ENCODE data around the gene OPA3. TPM values are rescaled to one million over a fixed set of nuclear protein-coding genes. Genes with fewer than 3 reads are reported as not detected.
"Not testable (repeated sequence)": the region's sequence is repeated elsewhere in the genome, so short reads cannot be mapped to it uniquely, and the experiment has no call there.

OPA3 gene
- total RNA-seq (2014; rRNA removed; shearing (Covaris generic)): 8.6 and 9.9 TPM in 2 replicates

DNA sequence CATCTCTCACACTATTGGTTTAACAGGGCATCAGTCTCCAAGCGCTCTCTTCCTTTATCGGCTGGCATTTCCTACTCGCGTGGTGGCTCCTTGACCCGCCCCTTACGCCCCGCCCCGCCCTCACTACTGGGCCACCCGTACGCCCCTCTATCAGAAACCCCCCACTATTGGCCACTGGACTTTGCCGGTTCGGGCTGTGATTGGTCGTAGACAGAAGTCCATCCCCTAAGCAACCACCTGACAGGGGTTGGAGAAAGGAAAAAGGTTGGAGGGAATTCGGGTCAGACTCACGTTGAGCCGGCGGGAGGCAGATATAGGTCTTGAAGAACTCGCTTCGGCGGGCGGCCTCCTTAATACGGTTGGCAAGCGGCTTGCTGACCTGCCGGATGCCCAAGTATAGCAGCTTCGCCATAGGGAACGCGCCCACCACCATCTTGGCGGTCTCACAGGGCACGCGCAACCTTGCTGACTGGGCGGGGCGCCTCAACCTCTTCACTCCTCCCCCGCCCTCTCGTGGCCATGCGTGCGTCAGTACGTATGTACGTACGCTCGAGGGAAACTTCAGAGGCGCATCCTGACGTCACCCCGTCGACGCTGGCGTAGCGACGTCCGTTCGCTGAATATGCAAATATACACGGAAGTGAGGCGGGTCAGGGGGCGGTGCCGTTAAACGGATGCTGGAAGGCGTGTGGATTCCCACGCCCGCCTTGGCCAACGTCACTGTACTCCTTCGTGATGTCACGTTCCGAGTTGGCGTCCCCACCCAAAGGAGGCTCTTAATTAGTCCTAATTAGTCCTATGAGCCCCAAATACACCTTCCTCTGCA, at the start of gene OPA3:
Gene OPA3 (minus strand): TSS at position 471 of the 826 bp plus-strand sequence. CDS start 38 bp downstream, at position 433.
- H3K4me1 ChIP-seq: peaks cover 4% of the 10 kb centered on the region; the same call in 1 of the 2 replicates
- H3K36me3 ChIP-seq: no peaks in the 10 kb centered on the region
- DNase-seq: peak; percentile 99
- H3K4me3 ChIP-seq: peak within 1 kb of the TSS; percentile 78
- no peaks in the 10 kb centered on the region for H3K27me3 ChIP-seq
- H3K9me3 ChIP-seq (replicated peaks): no peaks in the 10 kb centered on the region
- peak within 1 kb of the TSS; percentile 78 for H3K27ac ChIP-seq

DNA sequence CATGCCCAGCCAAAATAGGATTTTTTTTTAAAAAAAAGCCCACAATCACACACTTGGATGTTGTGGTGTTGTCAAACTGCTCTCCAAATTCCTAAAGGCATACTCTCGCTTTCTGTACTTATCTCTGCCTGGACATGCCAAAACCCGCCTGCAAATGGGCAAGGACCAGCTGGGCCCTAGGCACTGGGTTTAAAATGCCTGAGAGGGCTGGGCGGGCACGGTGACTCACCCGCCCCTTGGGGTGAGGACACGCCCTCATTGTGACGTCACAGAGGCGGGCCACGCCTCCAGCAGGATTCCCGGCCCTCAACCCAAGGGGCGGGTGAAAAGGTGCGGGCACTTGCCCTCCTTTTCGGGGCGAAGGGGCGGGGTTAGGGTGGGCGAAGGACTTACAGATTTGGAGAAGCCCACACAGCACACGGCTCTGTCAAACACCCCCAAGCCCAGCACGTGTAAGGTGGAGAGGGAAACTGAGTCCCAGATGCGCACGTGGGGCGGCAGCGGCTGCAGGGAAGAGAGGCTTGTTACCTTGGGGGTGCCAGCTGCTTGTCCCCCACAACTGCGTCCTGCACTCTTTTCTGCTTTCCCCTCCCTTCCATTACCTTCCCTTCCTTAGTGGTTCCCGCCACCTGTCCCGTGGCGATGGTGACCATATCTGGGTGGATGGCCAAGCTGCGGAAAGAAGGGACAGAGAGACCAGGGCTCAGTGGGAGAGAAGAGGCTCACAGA, 48.0 kb upstream of the OPA3 start:
- peaks cover 8% of the 10 kb centered on the region; the same call in 1 of the 2 replicates for H3K4me1 ChIP-seq
- DNase-seq: peak; percentile 88 to 89
- no peaks in the 10 kb centered on the region for H3K27me3 ChIP-seq
- H3K36me3 ChIP-seq: no peaks in the 10 kb centered on the region
- no peaks in the 10 kb centered on the region for H3K9me3 ChIP-seq (replicated peaks)
- no peak overlapping the region for H3K4me3 ChIP-seq
- H3K27ac ChIP-seq: no peak overlapping the region

DNA sequence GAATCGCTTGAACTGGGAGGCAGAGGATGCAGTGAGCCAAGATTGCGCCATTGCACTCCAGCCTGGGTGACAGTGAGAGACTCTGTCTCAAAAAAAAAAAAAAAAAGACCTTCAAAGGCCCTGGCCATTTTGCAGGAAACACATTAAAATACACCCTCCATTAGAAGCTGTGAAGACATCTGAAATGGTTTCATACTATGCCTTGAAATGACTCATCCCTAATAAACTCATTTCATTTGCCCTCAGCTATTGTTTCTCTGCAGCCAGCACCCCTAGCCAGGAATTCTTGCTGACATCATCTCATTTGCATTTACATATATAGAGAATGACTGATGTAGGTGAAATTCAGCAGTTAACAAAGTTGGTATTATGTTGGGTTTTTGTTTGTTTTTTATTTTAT, 45.9 kb upstream of the OPA3 start:
- Histone ChIP-seq H3K4me3 (no peak overlapping the region), H3K27ac (no peak overlapping the region), H3K36me3 (no peaks in the 10 kb centered on the region), H3K9me3 (replicated peaks) (no peaks in the 10 kb centered on the region), H3K4me1 (peaks cover 8% of the 10 kb centered on the region; the same call in 1 of the 2 replicates), H3K27me3 (no peaks in the 10 kb centered on the region)
- no peak for DNase-seq

DNA sequence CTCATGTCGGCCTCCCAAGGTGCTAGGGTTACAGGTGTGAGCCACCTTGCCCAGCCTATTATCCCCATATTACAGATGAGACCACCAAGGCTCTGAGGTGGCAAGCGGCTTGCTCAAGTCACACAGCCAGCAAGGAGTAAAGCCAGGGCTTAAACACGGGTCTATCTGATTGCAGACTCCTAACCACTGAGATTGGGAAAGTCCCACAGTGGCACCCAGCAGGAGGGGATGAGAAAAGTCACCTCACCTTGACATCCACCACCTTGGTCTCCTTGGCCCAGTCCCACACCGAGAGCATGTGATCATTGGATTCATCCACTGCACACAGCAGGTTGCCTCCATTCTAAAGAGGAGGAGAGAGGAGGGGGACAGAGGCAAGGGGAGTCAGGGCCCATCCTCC, 45.1 kb upstream of the OPA3 start:
- DNase-seq: no peak
- Histone ChIP-seq H3K36me3 (no peaks in the 10 kb centered on the region), H3K9me3 (replicated peaks) (no peaks in the 10 kb centered on the region), H3K27me3 (no peaks in the 10 kb centered on the region), H3K4me1 (peaks cover 8% of the 10 kb centered on the region; the same call in 1 of the 2 replicates), H3K27ac (no peak overlapping the region), H3K4me3 (no peak overlapping the region)

DNA sequence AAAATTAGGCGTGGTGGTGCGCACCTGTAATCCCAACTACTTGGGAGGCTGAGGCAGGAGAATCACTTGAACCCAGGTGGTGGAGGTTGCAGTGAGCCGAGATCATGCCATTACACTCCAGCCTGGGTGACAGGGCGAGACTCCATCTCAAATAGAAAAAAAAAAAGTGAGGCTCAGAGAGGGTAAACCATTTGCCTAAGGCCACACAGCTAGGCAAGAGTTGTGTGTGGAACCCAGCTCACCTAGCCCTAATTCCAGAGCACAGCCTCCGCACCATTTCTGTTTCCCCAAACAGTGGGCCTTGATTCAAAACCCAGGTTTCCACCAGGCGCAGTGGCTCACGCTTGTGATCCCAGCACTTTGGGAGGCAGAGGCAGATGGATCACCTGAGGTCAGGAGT, 43.6 kb upstream of the OPA3 start:
- DNase-seq, H3K36me3 ChIP-seq, H3K27me3 ChIP-seq: not testable (repeated sequence)

DNA sequence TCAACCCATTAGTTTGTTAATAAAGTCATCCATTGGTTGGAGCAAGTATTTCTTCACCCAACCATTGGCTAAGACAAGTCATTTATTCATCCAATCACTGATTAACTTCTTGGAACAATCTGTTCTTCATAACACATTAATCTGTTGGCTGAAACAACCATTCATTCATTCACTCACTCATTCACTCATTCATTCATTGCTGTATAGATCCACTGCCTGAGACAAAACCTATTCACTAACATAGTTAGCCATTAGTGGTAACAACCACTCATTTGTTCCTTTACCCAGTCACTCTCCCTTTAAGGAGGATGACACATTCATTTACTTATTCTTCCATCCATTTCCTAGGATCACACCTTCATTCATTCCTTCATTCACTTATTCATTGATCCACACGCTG, 39.4 kb upstream of the OPA3 start:
- no peaks in the 10 kb centered on the region for H3K9me3 ChIP-seq (replicated peaks)
- no peak overlapping the region for H3K4me3 ChIP-seq
- no peak overlapping the region for H3K27ac ChIP-seq
- no peaks in the 10 kb centered on the region for H3K27me3 ChIP-seq
- no peaks in the 10 kb centered on the region for H3K4me1 ChIP-seq
- DNase-seq: no peak
- H3K36me3 ChIP-seq: no peaks in the 10 kb centered on the region

More for the DNA sequence above, 43.6 kb upstream of the OPA3 start:
- not testable (repeated sequence) for H3K9me3 ChIP-seq (replicated peaks); H3K4me3 ChIP-seq; H3K4me1 ChIP-seq; H3K27ac ChIP-seq

DNA sequence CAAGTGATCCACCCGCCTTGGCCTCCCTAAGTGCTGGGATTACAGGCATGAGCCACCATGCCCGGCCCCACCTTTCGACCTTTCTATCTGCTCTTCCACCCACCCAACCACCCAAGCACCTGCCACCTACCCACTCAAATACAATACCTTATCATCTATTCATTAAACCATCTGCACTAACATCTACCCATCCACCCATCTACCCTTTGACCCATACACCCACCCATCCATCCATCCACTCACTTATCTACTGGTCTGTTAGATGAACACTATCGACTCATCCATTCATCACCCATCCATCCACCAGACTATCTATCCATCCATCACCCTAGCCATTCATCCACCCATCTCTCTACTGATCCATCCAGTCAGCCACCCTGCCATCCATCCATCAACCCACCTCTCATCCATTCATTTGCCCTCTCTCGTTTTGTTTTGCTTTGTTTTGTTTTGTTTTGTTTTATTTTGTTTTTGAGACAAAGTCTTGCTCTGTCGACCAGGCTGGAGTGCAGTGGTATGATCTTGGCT, 37.4 kb upstream of the OPA3 start:
- DNase-seq: no peak
- Histone ChIP-seq H3K36me3 (no peaks in the 10 kb centered on the region), H3K4me1 (no peaks in the 10 kb centered on the region), H3K4me3 (no peak overlapping the region), H3K27ac (no peak overlapping the region), H3K27me3 (no peaks in the 10 kb centered on the region), H3K9me3 (replicated peaks) (no peaks in the 10 kb centered on the region)

DNA sequence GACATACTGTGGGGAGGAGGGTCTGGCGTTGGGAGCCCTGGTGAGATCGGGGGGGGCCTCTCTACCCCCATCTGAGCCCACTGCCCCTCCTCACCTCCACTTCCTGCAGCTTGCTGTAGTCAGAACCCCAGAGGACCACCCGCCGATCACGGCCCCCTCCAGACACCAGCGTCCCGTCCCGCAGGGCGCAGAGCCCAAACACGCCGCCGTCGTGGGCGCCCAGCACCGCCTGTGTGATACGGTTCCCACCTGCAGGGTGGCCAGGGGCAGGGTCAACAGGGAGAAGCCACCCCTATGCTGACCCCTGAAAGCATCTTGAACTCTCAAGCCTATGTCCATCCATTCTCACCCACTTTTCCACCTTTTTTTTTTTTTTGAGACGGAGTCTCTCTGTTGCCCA, 36.8 kb upstream of the OPA3 start:
- no peaks in the 10 kb centered on the region for H3K9me3 ChIP-seq (replicated peaks)
- H3K4me1 ChIP-seq: no peaks in the 10 kb centered on the region
- H3K36me3 ChIP-seq: no peaks in the 10 kb centered on the region
- H3K4me3 ChIP-seq: no peak overlapping the region
- H3K27me3 ChIP-seq: no peaks in the 10 kb centered on the region
- no peak overlapping the region for H3K27ac ChIP-seq
- no peak for DNase-seq

DNA sequence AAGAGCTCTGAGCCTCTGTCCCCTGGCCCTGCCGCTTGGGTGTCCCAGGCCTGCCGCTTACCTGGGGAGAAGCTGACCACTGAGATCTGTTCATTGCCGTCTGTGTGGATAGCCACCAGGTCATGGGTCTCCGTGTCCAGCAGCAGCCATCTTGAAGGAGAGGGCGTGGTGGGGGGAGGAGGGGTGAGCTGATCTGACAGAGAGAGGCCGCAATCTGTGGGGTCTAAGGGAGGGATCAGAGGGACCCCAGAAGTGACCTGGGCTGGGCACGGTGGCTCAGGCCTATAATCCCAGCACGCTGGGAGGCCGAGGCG, 32.1 kb upstream of the OPA3 start:
- Histone ChIP-seq H3K4me3 (no peak overlapping the region), H3K27ac (no peak overlapping the region), H3K27me3 (no peaks in the 10 kb centered on the region), H3K36me3 (no peaks in the 10 kb centered on the region), H3K9me3 (replicated peaks) (no peaks in the 10 kb centered on the region), H3K4me1 (0 out of 2 replicates have a peak, but pooled peaks cover 3% of the 10 kb centered on the region)
- DNase-seq: no peak

DNA sequence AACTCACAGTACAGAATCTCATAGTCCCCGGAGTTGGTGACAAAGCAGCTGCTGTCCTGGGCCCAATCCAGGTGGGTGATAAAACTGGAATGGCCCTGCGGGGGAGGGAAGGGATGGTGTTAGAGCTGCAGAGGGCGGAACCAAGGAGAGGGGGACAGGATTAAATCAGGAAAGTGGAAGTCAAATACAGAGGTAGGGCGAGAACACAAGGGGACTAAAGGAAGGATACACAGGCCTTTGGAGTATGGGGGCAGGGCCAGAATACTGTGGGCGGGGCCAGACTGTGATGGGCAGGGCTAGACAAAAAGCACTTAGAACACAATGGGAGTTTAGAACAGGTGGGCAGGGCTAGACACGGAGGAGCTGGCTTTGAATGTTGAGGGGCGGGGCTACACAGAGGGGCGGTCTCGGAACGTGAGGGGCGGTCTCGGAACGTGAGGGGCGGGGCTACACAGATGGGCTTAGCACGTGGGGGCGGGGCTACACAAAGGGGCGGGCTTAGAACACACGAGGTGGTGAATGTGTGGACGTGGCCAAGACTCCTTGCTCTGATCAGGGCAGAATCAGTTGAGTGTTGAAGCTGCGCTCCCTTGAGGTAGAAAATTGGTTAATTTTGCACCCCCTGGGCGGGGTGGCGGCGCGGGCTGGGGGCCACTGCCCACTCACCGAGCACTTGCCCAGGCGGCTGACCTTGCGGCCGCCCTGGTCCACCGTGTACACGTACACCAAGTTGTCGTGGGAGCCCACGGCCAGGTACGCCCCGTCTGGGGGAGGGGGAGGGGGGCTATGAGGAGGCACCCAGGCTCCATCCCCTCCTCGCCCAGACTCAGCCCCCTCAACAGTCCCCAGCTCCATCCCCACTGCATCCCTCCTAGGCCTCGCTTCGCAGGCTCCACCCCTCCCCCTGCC, 31.4 kb upstream of the OPA3 start:
- H3K27me3 ChIP-seq: no peaks in the 10 kb centered on the region
- H3K27ac ChIP-seq: no peak overlapping the region
- H3K9me3 ChIP-seq (replicated peaks): no peaks in the 10 kb centered on the region
- H3K4me3 ChIP-seq: no peak overlapping the region
- peak; percentile 89 to 91 for DNase-seq
- H3K4me1 ChIP-seq: 0 out of 2 replicates have a peak, but pooled peaks cover 3% of the 10 kb centered on the region
- H3K36me3 ChIP-seq: no peaks in the 10 kb centered on the region

DNA sequence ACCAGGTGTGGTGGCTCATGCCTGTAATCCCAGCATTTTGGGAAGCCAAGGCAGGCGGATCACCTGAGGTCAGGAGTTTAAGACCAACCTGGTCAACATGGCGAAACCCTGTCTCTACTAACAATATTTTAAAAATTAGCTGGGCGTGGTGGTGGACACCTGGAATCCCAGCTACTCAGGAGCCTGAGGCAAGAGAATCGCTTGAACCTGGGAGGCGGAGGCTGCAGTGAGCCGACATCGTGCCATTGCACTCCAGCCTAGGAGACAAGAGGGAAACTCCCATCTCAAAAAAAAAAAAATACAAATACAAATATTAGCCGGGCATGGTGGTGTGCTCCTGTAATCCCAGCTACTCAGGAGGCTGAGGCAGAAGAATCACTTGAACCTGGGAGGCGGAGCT, 30.5 kb upstream of the OPA3 start:
- H3K9me3 ChIP-seq (replicated peaks); DNase-seq; H3K27me3 ChIP-seq; H3K4me3 ChIP-seq; H3K27ac ChIP-seq; H3K4me1 ChIP-seq; H3K36me3 ChIP-seq: not testable (repeated sequence)

DNA sequence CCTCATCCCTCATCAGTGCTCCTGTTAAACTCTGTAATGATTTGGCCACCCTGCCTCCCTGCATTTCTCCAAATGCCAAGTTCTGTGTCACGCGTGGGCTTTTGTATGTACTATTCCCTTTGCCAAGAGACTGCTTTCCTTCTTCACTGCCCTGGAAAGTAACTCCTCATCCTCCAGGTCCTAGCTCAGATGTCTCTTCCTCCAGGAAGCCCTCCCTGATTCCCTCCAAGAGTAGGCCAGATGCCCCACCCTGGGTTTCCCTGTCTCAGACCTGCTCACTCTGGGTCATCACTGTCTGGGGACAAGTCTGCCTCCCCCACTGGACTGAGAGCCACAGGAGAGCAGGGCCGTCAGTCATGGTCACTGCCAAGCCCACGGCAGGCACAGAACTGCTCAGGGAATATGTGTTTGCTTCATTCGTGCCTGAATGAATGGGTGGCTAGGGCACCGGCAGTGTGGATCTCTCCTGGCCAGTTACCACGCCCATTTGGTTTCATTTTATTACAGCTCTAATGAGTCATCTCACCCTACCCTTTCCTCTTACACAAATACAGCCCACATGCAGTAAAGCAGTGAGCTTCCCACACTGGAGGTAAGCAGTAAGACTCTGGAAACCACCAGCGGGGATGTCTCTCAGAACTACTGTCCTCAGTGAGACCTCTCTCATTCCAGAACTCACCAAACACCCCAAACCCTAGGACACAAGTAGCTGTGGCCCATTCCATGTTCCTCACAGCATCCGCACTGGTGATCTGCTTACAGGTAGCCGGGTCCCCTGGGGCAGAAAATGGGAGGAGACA, 29.5 kb upstream of the OPA3 start:
- no peak overlapping the region for H3K27ac ChIP-seq

DNA sequence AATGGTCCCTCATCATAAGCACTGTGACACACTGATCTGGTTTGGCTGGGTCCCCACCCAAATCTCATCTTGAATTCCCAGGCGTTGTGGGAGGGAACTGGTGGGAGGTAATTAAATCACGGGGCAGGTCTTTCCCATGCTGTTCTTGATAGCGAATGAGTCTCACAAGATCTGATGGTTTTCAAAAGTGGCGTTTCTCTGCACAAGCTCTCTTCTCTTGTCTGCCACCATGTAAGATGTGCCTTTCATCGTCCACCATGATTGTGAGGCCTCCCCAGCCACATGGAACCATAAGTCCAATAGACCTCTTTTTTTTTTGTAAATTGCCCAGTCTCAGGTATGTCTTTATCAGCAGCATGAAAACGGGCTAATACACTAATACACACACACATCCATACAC, 24.3 kb upstream of the OPA3 start:
- Histone ChIP-seq H3K27me3 (no peaks in the 10 kb centered on the region), H3K4me1 (no peaks in the 10 kb centered on the region; the same call in 1 of the 2 replicates), H3K27ac (no peak overlapping the region), H3K4me3 (no peak overlapping the region), H3K9me3 (replicated peaks) (no peaks in the 10 kb centered on the region), H3K36me3 (no peaks in the 10 kb centered on the region)
- DNase-seq: no peak

More for the DNA sequence above, 29.5 kb upstream of the OPA3 start:
- DNase-seq: no peak
- Histone ChIP-seq H3K27me3 (no peaks in the 10 kb centered on the region), H3K36me3 (no peaks in the 10 kb centered on the region), H3K4me3 (no peak overlapping the region), H3K9me3 (replicated peaks) (no peaks in the 10 kb centered on the region), H3K4me1 (0 out of 2 replicates have a peak, but pooled peaks cover 3% of the 10 kb centered on the region)

Measured in SJCRH30 (cell line).